AG09319 (cell line): ENCODE results near the gene RBPMS2.
"Not testable (repeated sequence)": the region's sequence is repeated elsewhere in the genome, so short reads cannot be mapped to it uniquely, and the experiment has no call there.

Experiments used
- DNase-seq: peaks from one replicate; pipeline ENCODE4 v3.0.0-alpha.2; 2010; ENCODE audit warnings: low read depth; ENCODE audit errors: extremely low read depth
- TF ChIP-seq, protein P1 (sequence below): IDR thresholded peaks from 2 replicates; pipeline ENCODE4 v1.5.1; 2011; ENCODE audit warnings: low read depth, mild to moderate bottlenecking, inconsistent platforms, low read length, moderate library complexity

RBPMS2 gene

DNA sequence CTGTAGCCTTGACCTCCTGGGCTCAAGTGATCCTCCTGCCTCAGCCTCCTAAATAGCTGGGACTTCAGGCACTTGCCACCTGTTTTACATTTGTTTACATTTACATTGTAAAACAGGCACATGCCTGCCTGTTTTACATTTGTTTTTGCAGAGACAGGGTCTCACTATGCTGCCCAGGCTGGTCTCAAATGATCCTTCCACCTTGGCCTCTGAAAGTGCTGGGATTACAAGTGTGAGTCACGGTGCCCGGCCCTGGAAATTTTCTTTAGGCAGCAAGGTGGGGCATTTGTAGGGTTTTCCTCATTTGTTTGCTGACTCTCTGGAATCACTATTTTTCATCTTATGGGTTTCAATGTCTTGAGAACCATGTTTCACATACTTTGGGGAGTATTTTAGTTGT is 25.1 kb upstream of the RBPMS2 start:
- DNase-seq = no peak
- TF ChIP-seq, protein P1, sequence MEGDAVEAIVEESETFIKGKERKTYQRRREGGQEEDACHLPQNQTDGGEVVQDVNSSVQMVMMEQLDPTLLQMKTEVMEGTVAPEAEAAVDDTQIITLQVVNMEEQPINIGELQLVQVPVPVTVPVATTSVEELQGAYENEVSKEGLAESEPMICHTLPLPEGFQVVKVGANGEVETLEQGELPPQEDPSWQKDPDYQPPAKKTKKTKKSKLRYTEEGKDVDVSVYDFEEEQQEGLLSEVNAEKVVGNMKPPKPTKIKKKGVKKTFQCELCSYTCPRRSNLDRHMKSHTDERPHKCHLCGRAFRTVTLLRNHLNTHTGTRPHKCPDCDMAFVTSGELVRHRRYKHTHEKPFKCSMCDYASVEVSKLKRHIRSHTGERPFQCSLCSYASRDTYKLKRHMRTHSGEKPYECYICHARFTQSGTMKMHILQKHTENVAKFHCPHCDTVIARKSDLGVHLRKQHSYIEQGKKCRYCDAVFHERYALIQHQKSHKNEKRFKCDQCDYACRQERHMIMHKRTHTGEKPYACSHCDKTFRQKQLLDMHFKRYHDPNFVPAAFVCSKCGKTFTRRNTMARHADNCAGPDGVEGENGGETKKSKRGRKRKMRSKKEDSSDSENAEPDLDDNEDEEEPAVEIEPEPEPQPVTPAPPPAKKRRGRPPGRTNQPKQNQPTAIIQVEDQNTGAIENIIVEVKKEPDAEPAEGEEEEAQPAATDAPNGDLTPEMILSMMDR = no peak

DNA sequence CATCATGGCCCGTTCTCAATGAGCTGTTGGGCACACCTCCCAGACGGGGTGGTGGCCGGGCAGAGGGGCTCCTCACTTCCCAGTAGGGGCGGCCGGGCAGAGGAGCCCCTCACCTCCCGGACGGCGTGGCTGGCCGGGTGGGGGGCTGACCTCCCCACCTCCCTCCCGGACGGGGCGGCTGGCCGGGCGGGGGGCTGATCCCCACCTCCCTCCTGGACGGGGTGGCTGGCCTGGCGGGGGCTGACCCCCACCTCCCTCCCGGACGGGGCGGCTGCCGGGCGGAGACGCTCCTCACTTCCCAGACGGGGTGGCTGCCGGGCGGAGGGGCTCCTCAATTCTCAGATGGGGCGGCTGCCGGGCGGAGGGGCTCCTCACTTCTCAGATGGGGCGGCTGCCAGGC is 23.5 kb upstream of the RBPMS2 start:
- not testable (repeated sequence) for DNase-seq

DNA sequence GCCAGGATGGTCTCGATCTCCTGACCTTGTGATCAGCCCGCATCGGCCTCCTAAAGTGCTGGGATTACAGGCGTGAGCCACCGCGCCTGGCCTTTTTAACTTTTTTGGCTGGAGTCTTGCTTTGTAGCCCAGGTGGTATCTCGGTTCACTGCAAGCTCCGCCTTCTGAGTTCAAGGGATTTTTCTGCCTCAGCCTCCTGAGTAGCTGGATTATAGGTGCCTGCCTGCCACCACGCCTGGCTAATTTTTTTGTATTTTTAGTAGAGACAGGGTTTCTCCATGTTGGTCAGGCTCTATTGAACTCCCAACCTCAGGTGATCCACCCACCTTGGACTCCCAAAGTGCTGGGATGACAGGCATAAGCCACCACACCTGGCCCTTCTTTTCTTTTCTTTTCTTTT is 20.5 kb upstream of the RBPMS2 start:
- DNase-seq = not testable (repeated sequence)

DNA sequence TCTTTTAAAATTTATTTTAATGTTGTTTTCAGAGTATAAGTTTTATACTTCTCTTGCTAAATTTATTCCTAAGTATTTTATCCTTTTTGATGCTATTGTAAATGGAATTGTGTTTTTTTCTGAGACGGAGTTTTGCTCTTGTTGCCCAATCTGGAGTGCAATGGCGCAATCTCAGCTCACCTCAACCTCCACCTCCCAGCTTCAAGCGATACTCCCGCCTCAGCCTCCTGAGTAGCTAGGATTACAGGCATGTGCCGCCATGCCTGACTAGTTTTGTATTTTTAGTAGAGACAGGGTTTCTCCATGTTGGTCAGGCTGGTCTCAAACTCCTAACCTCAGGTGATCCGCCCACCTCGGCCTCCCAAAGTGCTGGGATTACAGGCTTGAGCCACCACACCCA is 19.9 kb upstream of the RBPMS2 start:
- not testable (repeated sequence) for DNase-seq

DNA sequence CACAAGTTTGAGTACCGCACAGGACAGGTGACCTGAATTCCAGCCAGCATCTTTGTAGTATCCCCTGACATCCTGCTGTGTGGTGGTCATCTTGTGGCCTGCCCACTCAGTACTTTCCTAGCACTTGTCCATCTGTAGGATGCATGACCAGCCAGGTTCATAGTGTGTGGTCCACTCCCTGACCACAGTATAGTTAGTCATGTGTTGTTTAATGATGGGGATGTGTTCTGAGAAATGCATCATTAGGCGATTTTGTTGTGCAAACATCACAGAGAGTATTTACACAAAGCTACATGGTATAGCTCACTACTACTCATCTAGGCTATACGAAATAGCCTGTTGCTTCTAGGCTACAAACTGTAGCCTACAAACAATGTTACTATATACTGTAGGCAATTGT is 16.9 kb upstream of the RBPMS2 start:
- DNase-seq = no peak
- TF ChIP-seq, protein P1 = no peak

DNA sequence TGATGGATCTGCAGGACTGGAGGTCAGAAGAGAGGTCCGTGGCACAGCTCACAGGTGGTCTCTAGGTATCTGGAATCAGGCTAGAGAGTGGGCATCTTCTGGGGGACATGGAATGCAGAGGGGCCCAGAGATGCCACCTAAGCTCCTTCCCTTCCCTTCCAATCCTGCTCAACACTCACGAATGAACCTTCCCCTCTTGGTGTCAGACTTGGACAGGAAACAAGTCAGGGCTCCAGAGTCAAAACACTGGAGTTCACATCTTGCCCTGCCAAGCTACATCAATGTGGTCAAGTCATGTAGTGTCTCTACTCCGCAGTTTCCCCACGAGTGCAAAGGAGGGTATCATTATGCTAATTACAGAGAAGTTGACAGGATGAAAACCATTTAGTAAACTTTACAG is 16.0 kb upstream of the RBPMS2 start:
- DNase-seq = no peak
- TF ChIP-seq, protein P1 = no peak

DNA sequence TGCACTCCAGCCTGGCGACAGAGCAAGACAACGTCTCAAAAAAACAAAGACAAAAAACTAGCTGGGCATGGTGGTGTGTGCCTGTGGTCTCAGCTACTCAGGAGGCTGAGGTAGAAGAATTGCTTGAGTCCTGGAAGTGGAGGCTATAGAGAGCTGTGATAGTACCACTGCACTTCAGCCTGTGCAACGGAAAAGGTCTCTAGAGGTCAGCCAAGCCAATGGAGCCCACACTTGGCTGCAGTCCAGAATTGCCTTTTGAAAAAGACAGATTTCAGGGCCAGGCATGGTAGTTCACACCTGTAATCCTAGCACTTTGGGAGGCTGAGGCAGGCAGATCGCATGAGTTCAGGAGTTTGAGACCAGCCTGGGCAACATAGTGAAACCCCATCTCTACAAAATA is 8.4 kb upstream of the RBPMS2 start:
- DNase-seq = no peak
- TF ChIP-seq, protein P1 = no peak

DNA sequence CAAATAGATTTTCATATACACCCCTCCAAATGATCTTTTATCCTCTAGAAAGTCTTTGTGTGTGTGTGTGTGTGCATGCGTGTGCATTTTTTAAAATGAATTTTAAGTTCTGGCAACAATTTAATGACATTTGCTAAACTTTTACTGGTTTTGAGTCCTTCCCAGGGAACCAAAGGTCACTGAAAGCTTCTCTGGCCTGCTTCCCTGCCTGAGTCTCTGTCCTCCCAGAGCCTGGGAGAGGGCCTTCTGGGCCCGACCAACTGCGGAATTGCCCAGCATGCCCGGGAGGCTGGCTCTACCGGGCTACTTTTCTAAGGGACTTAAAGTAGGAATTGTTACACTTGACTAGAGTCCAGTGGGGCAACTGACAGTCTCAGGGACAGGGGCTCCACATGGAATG is 7.4 kb upstream of the RBPMS2 start:
- TF ChIP-seq, protein P1 = no peak
- no peak for DNase-seq

DNA sequence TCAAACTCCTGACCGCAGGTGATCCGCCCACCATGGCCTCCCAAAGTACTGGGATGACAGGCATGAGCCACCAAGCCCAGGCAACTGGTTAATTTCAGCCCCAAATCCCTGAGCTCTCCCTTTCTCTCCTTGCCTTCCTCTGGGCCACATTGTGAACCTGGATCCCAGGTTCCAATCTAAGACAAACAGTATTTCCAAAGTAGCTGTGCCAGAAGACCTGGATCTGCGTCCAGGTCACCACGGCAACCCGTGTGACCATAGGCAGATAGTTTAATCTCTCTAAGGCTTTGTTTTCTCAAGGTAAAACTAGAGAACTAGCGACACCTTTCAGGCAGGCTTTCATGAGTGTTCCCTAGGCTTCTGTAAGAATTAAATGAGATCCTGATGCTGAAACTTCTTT is 5.9 kb upstream of the RBPMS2 start:
- TF ChIP-seq, protein P1 = no peak
- DNase-seq = no peak
